ENCODE results near the gene RAB3D.
"Not testable (repeated sequence)": the region's sequence is repeated elsewhere in the genome, so short reads cannot be mapped to it uniquely, and the experiment has no call there.

Gene RAB3D

DNA sequence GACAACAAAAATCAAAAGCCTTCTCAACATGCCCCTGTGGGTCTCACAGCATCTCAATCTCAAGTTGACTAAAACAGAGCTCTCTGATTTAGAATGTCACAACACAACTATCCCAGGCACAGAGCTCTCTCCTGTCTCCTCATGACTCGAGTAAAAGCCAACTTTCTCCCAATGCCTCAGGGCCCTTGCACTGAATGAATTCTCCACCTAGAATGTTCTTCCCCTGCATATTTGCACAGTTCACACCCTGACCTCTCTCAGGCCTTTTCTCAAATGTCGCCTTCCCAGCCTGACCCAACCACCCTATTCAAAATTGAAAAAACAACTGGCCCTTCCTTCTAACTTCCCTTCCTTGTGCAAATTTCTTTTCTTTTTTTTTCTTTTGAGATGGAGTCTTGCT, 31.3 kb upstream of the RAB3D start:
- H3K4me3 ChIP-seq (ENCODE audit: low read depth, low read length): no peak overlapping the region
- no peak for DNase-seq (ENCODE audit: low read depth)

DNA sequence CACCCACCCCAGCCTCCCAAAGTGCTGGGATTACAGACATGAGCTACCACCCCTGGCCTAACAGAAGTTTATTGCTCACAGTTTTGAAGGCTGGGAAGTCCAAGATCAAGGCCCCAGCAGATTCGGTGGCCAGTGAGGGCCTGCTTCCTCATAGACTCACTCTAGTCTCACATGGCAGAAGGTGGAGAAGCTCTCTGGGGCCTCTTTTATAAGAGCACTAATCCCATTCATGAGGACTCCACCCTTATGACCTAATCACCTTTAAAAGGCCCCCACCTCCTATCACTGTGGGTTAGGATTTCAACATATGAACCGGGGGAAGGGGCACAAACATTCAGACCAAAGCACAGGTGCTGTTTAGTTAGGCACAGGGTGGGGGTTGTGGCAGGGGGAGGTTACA, 28.1 kb upstream of the RAB3D start:
- DNase-seq (ENCODE audit: low read depth): no peak
- H3K4me3 ChIP-seq (ENCODE audit: low read depth, low read length): no peak overlapping the region

DNA sequence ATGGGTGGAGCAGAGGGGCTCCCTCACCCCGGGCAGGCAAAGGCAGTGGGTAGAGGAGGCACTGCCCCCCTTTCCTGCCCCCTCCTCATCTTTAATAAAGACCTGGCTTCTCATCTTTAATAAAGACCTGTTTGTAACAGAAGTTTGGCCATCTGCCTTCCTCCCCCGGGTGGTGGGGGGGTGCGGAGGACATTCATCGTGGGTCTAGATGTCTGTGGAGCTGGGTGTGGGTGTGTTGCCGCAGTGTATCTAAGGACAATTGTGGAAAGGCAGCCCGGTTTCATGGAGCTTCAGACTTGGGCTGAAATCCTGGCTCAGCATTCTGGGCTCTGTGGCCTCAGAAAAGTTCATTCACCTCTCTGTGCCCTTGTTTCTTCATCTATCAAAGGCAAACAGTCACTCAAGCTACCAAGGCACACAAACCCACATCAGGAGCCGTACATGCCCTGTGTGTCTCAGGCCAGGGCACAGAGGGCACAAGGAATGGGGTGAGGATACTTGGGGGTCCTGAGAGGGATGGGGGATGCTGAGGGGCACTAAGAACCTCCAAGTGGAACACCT, 26.2 kb upstream of the RAB3D start:
- DNase-seq (ENCODE audit: low read depth): no peak
- H3K4me3 ChIP-seq (ENCODE audit: low read depth, low read length): no peak overlapping the region

DNA sequence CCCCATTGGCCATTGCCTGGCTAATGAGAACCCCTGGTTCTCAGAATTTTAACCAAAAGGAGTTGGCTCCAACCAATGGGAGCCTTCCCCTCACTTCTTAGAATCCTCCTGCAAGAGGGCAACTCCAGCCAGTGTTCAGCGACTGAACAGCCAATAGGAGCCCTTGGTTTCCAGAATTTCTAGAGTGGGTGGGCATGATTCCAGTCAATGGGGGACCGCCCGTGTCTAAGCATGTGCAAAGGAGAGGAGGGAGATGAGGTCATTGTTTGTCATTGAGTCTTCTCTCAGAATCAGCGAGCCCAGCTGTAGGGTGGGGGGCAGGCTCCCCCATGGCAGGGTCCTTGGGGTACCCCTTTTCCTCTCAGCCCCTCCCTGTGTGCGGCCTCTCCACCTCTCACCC, 25.5 kb upstream of the RAB3D start:
- no peak for DNase-seq (ENCODE audit: low read depth)
- H3K4me3 ChIP-seq (ENCODE audit: low read depth, low read length): no peak overlapping the region

DNA sequence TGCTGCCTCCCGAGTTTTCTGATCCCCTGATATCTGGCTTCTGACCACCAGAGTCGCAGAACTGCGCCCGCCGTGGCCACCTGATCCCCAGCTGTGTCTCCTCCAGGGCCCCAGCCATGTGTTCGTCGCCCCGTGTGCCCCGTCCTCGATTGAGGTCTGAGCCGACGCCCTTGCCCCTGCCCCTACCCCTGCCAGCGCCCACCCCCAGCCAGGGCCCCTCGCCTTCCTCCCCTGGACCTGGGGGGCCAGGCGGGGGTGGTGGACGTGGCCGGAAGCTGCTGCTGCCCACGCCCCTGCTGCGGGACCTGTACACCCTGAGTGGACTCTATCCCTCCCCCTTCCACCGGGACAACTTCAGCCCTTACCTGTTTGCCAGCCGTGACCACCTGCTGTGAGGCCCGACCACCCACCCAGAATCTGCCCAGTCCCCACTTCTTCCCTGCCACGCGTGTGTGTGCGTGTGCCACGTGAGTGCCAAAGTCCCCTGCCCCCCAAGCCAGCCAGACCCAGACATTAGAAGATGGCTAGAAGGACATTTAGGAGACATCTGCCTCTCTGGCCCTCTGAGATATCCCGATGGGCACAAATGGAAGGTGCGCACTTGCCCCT, 24.9 kb upstream of the RAB3D start:
- DNase-seq (ENCODE audit: low read depth): no peak
- H3K4me3 ChIP-seq (ENCODE audit: low read depth, low read length): no peak overlapping the region

DNA sequence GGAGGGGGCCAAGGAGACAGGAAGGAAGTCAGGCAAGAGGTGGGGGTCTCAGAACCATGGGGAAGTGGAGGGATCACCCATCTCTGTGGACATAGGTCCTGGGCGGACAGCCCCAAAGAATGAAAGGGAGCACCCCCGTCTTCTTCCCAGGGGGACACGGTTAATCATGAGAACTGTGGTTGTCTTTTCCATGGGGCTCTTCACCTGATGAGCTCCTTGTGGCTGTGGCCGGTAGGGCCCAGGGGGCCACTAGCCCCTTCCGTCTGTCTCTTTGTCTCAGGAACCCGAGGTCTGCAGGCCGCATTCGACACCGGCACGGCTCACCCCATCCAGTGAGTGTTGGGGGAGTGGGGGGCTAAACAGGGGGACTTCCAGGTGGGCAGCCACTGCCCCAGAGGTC, 24.4 kb upstream of the RAB3D start:
- no peak for DNase-seq (ENCODE audit: low read depth)
- no peak overlapping the region for H3K4me3 ChIP-seq (ENCODE audit: low read depth, low read length)

DNA sequence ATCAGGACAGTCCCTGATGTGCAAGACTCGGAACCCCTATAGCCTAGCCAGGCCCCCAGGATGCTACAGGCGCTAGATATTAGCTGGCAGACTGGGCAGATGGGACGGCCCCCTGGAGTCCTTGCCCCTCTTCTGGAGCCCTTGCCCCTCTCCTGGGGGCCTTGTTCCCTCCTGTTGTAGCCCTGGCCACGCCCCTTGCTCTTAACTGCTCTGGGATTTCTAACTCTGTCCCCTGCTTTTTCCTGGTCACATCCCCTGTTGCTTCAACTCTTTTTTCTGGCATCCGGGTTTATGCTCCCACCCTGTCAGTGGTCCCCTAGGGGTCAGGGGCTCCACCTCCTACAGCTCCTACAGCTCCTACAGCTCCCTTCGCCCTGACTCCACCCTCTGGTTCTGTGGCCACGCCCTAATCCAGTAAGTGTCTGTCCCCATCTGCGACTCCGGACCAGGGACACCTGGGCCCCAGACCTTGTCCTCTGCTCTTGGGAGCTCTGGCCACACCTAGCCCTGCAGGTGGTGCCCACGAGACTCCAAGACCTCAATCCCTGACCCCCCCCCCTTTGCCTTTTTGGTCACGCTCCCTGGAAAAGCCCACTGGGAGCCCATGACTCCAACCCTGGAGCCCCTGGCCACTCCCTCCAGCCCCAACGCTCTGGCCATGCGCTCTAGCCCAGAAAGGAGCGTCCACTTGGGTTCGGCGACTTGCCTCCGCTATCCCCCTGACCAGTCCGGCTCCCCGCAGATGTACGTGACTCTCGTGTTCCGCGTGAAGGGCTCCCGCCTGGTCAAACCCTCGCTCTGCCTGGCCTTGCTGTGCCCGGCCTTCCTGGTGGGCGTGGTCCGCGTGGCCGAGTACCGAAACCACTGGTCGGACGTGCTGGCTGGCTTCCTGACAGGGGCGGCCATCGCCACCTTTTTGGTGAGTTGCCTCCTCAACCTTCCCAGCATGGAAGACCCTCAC, 22.6 kb upstream of the RAB3D start:
- DNase-seq (ENCODE audit: low read depth): no peak
- no peak overlapping the region for H3K4me3 ChIP-seq (ENCODE audit: low read depth, low read length)

DNA sequence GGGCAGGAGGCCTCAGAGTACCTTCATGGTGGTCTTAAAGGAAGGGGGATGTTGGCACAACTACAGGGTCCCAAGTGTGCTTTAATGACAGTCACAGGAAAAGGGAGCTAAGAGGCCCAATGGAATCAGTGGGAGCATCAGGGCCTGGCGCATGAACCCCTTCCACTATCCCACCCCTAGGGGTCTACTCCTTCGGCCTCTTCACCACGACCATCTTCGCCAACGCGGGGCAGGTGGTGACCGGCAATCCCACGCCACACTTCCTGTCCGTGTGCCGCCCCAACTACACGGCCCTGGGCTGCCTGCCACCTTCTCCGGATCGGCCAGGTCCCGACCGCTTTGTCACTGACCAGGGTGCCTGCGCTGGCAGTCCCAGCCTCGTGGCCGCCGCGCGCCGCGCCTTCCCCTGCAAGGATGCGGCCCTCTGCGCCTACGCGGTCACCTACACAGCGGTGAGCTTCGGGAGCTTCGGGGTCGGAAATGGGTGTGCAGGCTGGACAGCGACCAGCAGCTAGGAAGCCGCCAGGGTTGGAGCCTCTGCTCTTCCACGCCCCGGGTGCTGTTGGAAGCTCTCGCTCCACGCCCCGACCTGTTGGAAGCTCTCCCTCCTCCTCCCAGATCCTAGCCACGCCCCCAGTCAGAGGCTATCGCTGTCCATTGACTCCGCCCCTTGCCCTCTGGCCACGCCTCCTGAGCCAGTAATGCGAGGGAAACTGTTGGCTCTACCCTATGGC, 21.7 kb upstream of the RAB3D start:
- no peak overlapping the region for H3K4me3 ChIP-seq (ENCODE audit: low read depth, low read length)

DNA sequence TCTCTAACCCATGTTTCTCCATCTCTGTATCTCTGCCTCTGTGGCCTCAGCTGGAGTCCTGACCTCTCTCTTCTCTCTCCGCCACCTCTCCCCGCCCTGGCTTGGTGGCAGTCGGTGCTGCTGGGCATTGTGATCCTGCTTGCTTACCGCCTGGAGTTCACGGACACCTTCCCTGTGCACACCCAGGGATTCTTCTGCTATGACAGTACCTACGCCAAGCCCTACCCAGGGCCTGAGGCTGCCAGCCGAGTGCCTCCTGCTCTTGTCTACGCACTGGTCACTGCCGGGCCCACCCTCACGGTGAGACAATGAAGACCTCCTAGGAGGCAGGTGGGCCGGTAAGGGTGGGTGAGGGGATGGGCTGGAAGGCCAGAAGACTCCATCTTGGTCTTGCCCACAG, 20.0 kb upstream of the RAB3D start:
- no peak overlapping the region for H3K4me3 ChIP-seq (ENCODE audit: low read depth, low read length)
- no peak for DNase-seq (ENCODE audit: low read depth)

More for the DNA sequence above, 21.7 kb upstream of the RAB3D start:
- no peak for DNase-seq (ENCODE audit: low read depth)

DNA sequence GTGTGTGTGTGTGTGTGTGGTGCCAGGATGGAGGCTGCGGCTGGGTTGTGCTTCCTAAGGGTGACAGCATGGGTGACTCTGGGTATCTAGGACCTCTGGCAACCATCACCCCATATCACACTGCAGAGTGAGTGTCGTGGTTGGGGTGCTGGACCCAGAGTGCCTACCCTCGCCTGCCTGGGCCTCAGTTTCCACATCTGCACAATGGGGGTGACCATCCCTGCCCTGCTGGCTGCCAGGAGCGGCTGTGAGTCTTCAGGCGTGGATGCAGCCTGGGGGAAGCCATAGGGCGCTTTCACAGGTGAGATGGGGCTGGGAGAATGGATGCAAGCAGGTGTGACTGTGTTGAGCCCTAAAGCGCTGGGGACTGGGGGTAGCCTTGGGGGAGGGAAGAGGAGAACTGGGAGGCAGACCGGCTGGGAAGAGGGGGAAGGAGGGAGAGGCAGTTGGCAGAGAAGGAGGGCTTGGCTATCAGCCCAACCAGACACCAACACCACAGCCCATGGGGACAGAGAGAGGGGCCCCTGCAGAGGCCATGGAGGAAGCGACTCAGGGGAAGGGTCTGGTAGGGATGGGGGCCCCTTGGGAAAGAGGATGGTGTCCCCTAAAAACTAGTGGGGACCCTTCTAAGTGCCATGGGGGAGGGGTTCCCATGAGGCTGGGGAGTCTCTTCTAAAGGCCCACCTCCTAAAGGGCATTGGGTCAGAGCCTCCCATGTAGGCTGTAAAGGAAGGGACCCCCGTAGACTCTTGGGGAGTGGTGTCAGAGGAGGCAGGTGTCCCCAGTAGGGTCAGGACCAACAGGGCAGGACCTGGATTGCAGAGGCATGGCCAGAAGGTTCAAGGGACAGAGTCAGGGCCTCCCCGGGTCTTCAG, 17.5 kb upstream of the RAB3D start:
- no peak overlapping the region for H3K4me3 ChIP-seq (ENCODE audit: low read depth, low read length)
- DNase-seq (ENCODE audit: low read depth): no peak

DNA sequence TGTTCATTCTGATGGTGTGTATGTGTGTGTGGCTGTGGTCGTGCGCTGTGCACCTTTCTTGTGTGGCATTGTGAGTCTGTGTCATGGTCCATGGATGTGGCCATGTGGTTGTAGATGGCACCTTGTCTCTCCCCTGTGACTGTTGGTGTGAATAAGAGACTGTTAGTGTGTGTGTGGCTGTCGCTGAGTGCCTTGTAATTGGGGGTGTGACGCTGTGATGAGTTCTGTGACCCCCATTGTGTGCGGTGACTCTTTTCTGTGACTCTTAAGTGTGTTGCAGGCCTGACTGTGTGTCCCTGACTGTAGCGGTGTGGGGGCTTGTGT, 16.6 kb upstream of the RAB3D start:
- DNase-seq (ENCODE audit: low read depth): no peak
- H3K4me3 ChIP-seq (ENCODE audit: low read depth, low read length): peak overlapping the region; percentile 67

DNA sequence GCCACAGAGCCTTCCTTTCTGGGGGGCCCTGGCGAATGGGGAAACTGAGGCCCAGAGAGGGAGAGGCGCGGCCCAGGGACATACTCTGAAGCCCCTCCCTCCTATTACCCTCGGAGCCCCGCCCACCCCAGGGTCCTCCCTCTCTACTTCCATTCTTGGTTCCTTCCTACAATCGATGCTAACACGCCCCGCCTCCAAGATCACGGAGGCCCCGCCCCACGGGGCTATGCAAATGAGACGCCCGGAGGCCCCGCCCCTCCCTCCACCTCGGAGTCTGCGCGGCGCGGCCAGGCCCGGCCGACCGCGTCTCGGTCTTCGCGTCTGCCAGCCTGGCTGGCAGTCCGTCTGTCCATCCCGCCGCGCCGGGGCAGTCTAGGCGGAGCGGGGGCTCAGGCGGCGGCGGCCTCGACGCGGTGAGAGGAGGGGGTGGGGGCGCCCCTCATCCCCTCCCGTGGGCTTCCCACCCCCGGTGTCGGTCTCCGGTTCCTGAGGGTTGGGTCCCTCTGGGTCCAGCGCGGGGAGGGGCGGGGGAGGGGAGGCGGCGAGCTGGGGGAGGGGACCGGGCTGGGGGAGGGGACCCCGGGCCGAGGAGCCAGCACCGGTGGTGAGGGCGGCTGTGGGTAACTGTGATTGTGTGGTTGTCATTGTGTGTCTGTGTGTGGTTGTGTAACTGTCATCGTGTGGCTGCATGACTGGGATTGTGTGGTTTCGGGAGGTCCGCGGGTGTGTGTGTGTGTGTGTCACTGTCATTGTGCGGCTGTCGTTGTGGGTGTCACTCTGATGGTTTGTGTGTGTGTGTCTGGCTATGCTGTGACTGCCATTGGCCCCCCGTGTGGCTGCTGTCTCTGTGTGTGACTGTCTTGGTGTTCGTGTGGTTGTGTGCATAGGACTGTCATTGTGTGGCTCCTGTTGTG, 16.0 kb upstream of the RAB3D start, which contains the start of gene PLPPR2:
Gene PLPPR2, plus strand, starts transcription at position 273 of the 914 bp plus-strand sequence. CDS start 2,242 bp downstream, outside the sequence.
- peak; percentile 48 for DNase-seq (ENCODE audit: low read depth)
- H3K4me3 ChIP-seq (ENCODE audit: low read depth, low read length): peak within 1 kb of the TSS; percentile 67

DNA sequence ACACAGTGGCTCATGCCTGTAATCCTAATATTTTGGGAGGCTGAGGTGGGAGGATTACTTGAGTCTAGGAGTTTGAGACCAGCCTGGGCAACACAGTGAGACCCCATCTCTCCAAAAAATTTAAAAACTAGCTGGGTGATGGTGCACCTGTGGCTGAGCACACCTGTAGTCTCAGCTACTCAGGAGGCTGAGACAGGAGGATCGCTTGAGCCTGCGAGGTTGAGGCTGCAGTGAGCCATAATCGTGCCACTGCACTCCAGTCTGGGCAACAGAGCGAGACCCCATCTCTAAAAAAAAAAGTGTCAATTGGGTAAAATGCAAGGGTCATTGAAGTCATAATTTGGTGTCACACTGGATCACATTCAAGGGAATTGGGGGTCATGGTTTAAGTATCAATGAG, 14.6 kb upstream of the RAB3D start:
- not testable (repeated sequence) for DNase-seq (ENCODE audit: low read depth); H3K4me3 ChIP-seq (ENCODE audit: low read depth, low read length)

DNA sequence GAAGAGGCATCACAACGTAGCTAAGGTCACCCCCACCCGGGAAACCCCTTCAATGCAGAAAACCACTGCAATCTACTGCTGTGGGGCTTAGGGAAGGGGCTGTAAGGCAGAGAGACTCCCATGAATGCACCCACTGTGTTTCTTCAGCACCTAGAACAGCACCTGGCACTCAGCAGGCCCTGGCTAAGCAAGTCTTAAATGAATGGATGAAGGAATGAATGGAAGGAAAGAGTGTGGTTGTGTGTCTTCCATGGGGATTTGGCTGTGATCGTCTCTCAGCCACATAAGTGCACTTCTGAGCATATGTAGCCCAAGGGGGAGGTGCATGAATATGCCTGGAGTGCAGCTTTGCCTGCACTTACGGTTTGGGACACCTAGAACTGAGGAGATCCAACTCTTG, 9.7 kb upstream of the RAB3D start:
- DNase-seq (ENCODE audit: low read depth): no peak

DNA sequence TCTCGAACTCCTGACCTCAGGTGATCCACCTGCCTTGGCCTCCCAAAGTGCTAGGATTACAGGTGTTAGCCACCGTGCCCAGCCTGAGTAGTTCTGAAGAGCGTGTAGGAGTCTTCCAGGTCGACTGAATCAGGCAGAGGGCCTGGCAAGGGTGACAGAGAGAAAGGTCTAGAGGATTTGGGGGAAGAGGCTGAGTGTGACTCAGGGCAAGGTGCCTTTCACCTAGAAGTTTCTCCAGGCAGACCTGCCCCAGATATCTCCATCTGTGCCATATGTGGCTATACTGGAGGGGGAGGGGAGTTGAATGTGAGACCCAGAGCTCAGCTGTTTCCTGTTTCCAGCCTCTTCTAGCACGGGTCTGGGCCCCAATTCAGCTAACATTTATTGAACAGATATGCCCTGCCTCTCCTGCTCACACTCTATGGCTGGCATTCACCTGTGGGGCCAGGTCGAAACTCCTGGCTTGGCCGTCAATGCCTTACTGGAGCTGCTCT, 8.1 kb upstream of the RAB3D start:
- no peak overlapping the region for H3K4me3 ChIP-seq (ENCODE audit: low read depth, low read length)
- DNase-seq (ENCODE audit: low read depth): no peak

More for the DNA sequence above, 9.7 kb upstream of the RAB3D start:
- H3K4me3 ChIP-seq (ENCODE audit: low read depth, low read length): no peak overlapping the region

DNA sequence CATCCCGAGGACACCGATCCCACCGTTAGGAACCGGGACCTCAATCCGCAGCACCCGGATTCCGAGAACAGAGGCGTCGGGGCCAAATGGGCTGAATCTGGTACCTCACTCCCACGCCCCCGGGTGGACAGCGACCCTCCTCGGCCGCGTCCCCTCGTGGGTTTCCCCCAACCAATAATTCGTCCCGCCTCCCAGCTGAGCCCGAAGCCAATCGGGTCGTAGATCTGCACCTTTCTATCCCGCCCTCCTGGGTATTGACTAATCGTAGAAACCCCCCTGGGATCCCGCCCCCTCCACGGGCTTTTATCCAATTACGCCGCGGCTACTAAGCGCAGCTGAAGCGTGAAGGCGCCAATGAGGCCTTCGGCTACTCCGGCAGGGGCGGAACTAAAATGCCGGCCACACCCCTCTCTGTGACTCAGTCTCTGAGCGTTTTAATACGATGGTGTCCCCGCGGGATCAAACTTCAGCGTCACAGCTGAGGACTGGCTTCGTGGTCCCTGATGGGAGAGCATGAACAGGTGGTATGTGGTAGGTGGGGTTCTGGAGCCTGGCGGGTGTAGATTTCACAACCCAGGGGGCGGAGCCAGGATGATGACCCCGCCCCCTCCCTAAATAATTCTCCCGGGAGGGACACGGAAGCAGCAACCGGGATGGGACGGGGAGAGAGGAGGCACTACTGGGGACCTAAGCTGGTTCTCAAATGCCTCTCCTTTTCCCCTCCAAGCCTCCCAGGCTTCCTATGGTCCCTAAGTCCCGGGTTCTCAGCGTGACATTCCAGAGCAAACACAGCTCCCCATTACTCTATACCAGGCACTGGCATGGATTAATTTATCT, 6.9 kb upstream of the RAB3D start, which contains the start of the genes CCDC159 and TMEM205:
Gene CCDC159, plus strand, starts transcription at position 416 of the 837 bp plus-strand sequence. Its CDS starts 88 bp downstream, at position 504.
Gene TMEM205, minus strand, starts transcription at position 165 of the 837 bp plus-strand sequence. CDS start 649 bp downstream, outside the sequence.
- peak; percentile 96 for DNase-seq (ENCODE audit: low read depth)
- peak within 1 kb of the TSS; percentile 67 for H3K4me3 ChIP-seq (ENCODE audit: low read depth, low read length)

All from skeletal muscle cell (primary cell).